K562 (cell line): ENCODE measurements around the gene GTSE1. TPM values are rescaled to one million over a fixed set of nuclear protein-coding genes. Genes with fewer than 3 reads are reported as not detected.

Experiments
- ATAC-seq: fragments of 200-7000 bp; cut with Tn5 transposase; 3 replicates; pipeline ENCODE4 v1.9.1; 2020; ENCODE audit warnings: moderate library complexity
- BruUV-seq: library from RNA; stranded (reverse); fragments of 400-500 nt; replicated peaks from 2 replicates; lab custom pipeline; 2021; lab: Mats Ljungman, UMichigan
- CTCF ChIA-PET: fragments of 300-600 bp; formaldehyde crosslinking; extraction: SDS; loops from one replicate; lab custom pipeline; 2021; ENCODE audit warnings: low intra/inter-chr PET ratio; lab: Yijun Ruan, JAX
- POLR2A ChIA-PET: fragments of 300-600, 350-650 bp; sonication (Branson Sonifier 250); formaldehyde crosslinking; extraction: SDS; loops from one replicate; lab custom pipeline; 2021; ENCODE audit warnings: antibody characterized with exemption, inconsistent platforms; lab: Yijun Ruan, JAX
- DNase-seq, 4 experiments: peaks; one replicate each; pipeline versions ENCODE4 v3.0.0 to v3.0.0-alpha.2; 2011 to 2018; ENCODE audit warnings: low spot score in 3 of 4, mixed read lengths in 3 of 4; ENCODE audit errors: extremely low read depth in 1 of 4
- FAIRE-seq: peaks from 2 replicates; lab custom pipeline; 2011; peaks lifted over from hg19 to GRCh38; lab: Jason Lieb, UNC
- H2AFZ ChIP-seq: 2 replicates; pipeline ENCODE4 v1.6.0; 2011; ENCODE audit warnings: low read depth, low read length, control low read depth, inconsistent platforms
- H3K27ac ChIP-seq: fragments of 200-600 bp; 3 replicates; pipeline ENCODE4 v1.8.0; 2011; ENCODE audit warnings: low read depth, mild to moderate bottlenecking, control low read depth, inconsistent platforms, low read length, moderate library complexity, mixed read lengths; ENCODE audit errors: extremely low read depth
- H3K27me3 ChIP-seq, 2 experiments: fragments of 300-600 bp in 1 of 2; 2 replicates in 1 of 2; 3 replicates in 1 of 2; pipeline versions ENCODE4 v1.6.0 to v1.8.0; 2011; ENCODE audit warnings: inconsistent platforms in 2 of 2, low read length in 2 of 2, mild to moderate bottlenecking in 1 of 2, mixed read lengths in 1 of 2, moderate library complexity in 1 of 2; ENCODE audit not compliant: control insufficient read depth in 2 of 2, insufficient read depth in 2 of 2
- H3K36me3 ChIP-seq: fragments of 300-600 bp; 3 replicates; pipeline ENCODE4 v1.8.0; 2011; ENCODE audit warnings: mild to moderate bottlenecking, low read length, inconsistent platforms; ENCODE audit not compliant: control insufficient read depth, insufficient read depth
- H3K4me1 ChIP-seq, 2 experiments: fragments of 200-600 bp in 1 of 2; replicated peaks in 1 of 2; 2 replicates in 1 of 2; 3 replicates in 1 of 2; pipeline versions ENCODE4 v1.5.1 to v1.8.0; 2011; ENCODE audit warnings: inconsistent platforms in 2 of 2, low read length in 2 of 2, mild to moderate bottlenecking in 1 of 2, mixed read lengths in 1 of 2, moderate library complexity in 1 of 2; ENCODE audit not compliant: control insufficient read depth in 2 of 2, insufficient read depth in 2 of 2
- H3K4me2 ChIP-seq: 2 replicates; pipeline ENCODE4 v1.6.1; 2011; ENCODE audit warnings: low read length, control low read depth, inconsistent platforms, mixed read lengths; ENCODE audit not compliant: insufficient read depth
- H3K4me3 ChIP-seq: fragments of 200-600 bp; sonication (generic), shearing (Covaris generic); 2 replicates; pipeline ENCODE4 v1.5.1; 2016; ENCODE audit warnings: control low read depth, inconsistent platforms
- H3K79me2 ChIP-seq: fragments of 200-600 bp; 3 replicates; pipeline ENCODE4 v1.8.0; 2011; ENCODE audit warnings: low read length, inconsistent platforms; ENCODE audit not compliant: control insufficient read depth, insufficient read depth
- H3K9ac ChIP-seq, 2 experiments: 2 replicates each; pipeline versions ENCODE4 v1.6.0 to v1.6.1; 2011; ENCODE audit warnings: low read depth in 2 of 2, low read length in 2 of 2, control low read depth in 1 of 2, inconsistent platforms in 1 of 2, mild to moderate bottlenecking in 1 of 2, mixed read lengths in 1 of 2; ENCODE audit not compliant: insufficient read depth in 1 of 2
- H3K9me1 ChIP-seq: one replicate; pipeline ENCODE4 v1.6.0; 2011; ENCODE audit warnings: inconsistent platforms, mild to moderate bottlenecking, low read length, moderate library complexity; ENCODE audit not compliant: control insufficient read depth, insufficient read depth
- H3K9me3 ChIP-seq: replicated peaks from 2 replicates; pipeline ENCODE4 v1.5.1; 2011; ENCODE audit warnings: low read depth, low read length, inconsistent platforms; ENCODE audit not compliant: control insufficient read depth, insufficient read depth
- H4K20me1 ChIP-seq: replicated peaks from 2 replicates; pipeline ENCODE4 v1.6.1; 2011; ENCODE audit warnings: low read length, inconsistent platforms, mixed read lengths; ENCODE audit not compliant: control insufficient read depth, insufficient read depth
- ESRRA ChIP-seq: fragments of 450-650 bp; IDR thresholded peaks from 2 replicates; pipeline ENCODE4 v1.6.1; 2014; ENCODE audit warnings: low read depth, mild to moderate bottlenecking, moderate library complexity, borderline replicate concordance
- GATAD2B ChIP-seq: fragments of 450-650 bp; IDR thresholded peaks from 2 replicates; pipeline ENCODE4 v1.6.1; 2017; ENCODE audit warnings: mild to moderate bottlenecking, borderline replicate concordance
- KLF1 ChIP-seq: fragments of 450-650 bp; IDR thresholded peaks from 2 replicates; pipeline ENCODE4 v1.6.1; 2016; ENCODE audit warnings: missing genetic modification characterization, missing compliant biosample characterization
- NFYB ChIP-seq: IDR thresholded peaks from 2 replicates; pipeline ENCODE4 v1.6.1; 2011; ENCODE audit warnings: mild to moderate bottlenecking, moderate library complexity; ENCODE audit not compliant: insufficient read length; ENCODE audit errors: extremely low read depth
- NR2C1 ChIP-seq, 2 experiments: fragments of 450-650 bp; IDR thresholded peaks; 2 replicates each; pipeline ENCODE4 v1.6.1; 2017; ENCODE audit warnings: mild to moderate bottlenecking in 2 of 2, antibody characterized with exemption in 1 of 2, inconsistent platforms in 1 of 2, missing compliant biosample characterization in 1 of 2, missing genetic modification characterization in 1 of 2
- PTBP1 ChIP-seq: fragments of 200-400 bp; formaldehyde crosslinking; IDR thresholded peaks from 2 replicates; pipeline ENCODE4 v1.6.1; 2017; ENCODE audit warnings: low read depth, low read length
- RNF2 ChIP-seq: sonication (generic); IDR thresholded peaks from 2 replicates; pipeline ENCODE4 v1.6.1; 2016
- RNF219 ChIP-seq: fragments of 250-450 bp; sonication (Bioruptor Pico); IDR thresholded peaks from 2 replicates; pipeline ENCODE4 v1.5.0; 2022; ENCODE audit warnings: mild to moderate bottlenecking
- SMAD4 ChIP-seq: fragments of 250-450 bp; sonication (Bioruptor Pico); conservative IDR thresholded peaks from 2 replicates; pipeline ENCODE4 v1.8.0; 2021; ENCODE audit warnings: inconsistent platforms, mild to moderate bottlenecking, moderate library complexity
- TCF3 ChIP-seq: sonication (generic); formaldehyde crosslinking; IDR thresholded peaks from 2 replicates; pipeline ENCODE4 v1.4.0; 2020; ENCODE audit warnings: mild to moderate bottlenecking, missing genetic modification reagents
- TSHZ1 ChIP-seq: fragments of 250-450 bp; sonication (Bioruptor Pico); IDR thresholded peaks from 2 replicates; pipeline ENCODE4 v1.4.0; 2020; ENCODE audit warnings: mild to moderate bottlenecking, moderate library complexity
- ZNF449 ChIP-seq: fragments of 250-450 bp; sonication (Bioruptor Pico); IDR thresholded peaks from 2 replicates; pipeline ENCODE4 v1.8.0; 2022; ENCODE audit warnings: moderate library complexity, mild to moderate bottlenecking, inconsistent platforms
- ZNF551 ChIP-seq: fragments of 250-450 bp; sonication (Bioruptor Pico); IDR thresholded peaks from 2 replicates; pipeline ENCODE4 v1.5.0; 2021; ENCODE audit warnings: mild to moderate bottlenecking, moderate library complexity
- ZNF586 ChIP-seq: fragments of 450-650 bp; formaldehyde crosslinking; conservative IDR thresholded peaks from 2 replicates; pipeline ENCODE4 v1.4.0; 2020; ENCODE audit warnings: mild to moderate bottlenecking, moderate library complexity
- WGBS: fragments of 100-300 bp; shearing (Covaris generic); methylation state at CpG from one replicate; pipeline ENCODE4 v1.1.6; 2016; ENCODE audit warnings: low coverage, mixed read lengths; ENCODE audit not compliant: insufficient coverage; ENCODE audit errors: missing lambda C conversion rate; 5-methylcytosine and 5-hydroxymethylcytosine counted together
- in situ Hi-C: fragments of 300-500 bp; cut with MboI; formaldehyde crosslinking; loops from 4 replicates; pipeline ENCODE4 v1.15.0; 2018; ENCODE audit warnings: inconsistent platforms, mixed read lengths
- intact Hi-C: fragments of 100-400 bp; cut with micrococcal nuclease; formaldehyde crosslinking; loops from 2 replicates; pipeline ENCODE4 v1.14.2; 2022
- polyA plus RNA-seq, 8 experiments: library from polyadenylated mRNA; depleted of rRNA in 4 of 8; stranded (reverse) in 5 of 8; unstranded in 3 of 8; fragments of >200 nt; fragmentation: Nextera tagmentation in 2 of 8; fragmentation: Illumina TruSeq in 1 of 8; extraction: Ambion mirVana in 2 of 8; extraction: Trizol in 1 of 8; gene quantifications; 2 replicates each; pipeline versions ENCODE4 v1.2.1 to v1.2.3, GENCODE V29; 2011 to 2014; ENCODE audit warnings: inconsistent platforms in 1 of 8, missing spikeins in 1 of 8
- total RNA-seq, 7 experiments: library from RNA; depleted of rRNA in 6 of 7; stranded (reverse); fragments of >200 nt in 6 of 7; fragmentation: Illumina TruSeq in 2 of 7; extraction: Trizol in 2 of 7; gene quantifications; 2 replicates each; pipeline versions ENCODE4 v1.2.1 to v1.2.3, GENCODE V29; 2011 to 2021; ENCODE audit warnings: low replicate concordance in 1 of 7

Gene GTSE1
- total and polyA plus RNA-seq, 9 of the 15 experiments (the other 6 are each of a cell fraction or from before 2014, with no cell fraction given), result 2.5 to 22.5 (median 12.9) TPM

GRCh38 chr22:46269564-46269963 is 27.1 kb upstream of the GTSE1 start:
- Histone ChIP-seq H2AFZ (no peak overlapping the region), H3K27ac (no peak overlapping the region), H3K27me3 (no peaks in the 10 kb centered on the region), H3K4me1 (peaks cover 0 to 24% of the 10 kb centered on the region in 2 experiments; a peak in 4 of 5 replicates), H3K4me2 (peak overlapping the region; percentile 84), H4K20me1 (no peaks in the 10 kb centered on the region), H3K9me3 (no peaks in the 10 kb centered on the region; the same call in 1 of the 2 replicates), H3K4me3 (no peak overlapping the region), H3K36me3 (peaks cover 28% of the 10 kb centered on the region; the same call in 2 of the 3 replicates), H3K79me2 (peaks cover 17% of the 10 kb centered on the region), H3K9ac (peak overlapping the region in 1 of 2 experiments; percentile 35; a peak in 1 of 4 replicates), H3K9me1 (peaks cover 2% of the 10 kb centered on the region)
- BruUV-seq, result no TSS peak
- intact Hi-C loops (no loop called here), in situ Hi-C loops (no loop called here)
- CTCF ChIA-PET, result no interaction called here
- ATAC-seq (no peak), FAIRE-seq (no peak), DNase-seq (no peak)
- 91% methylated on average over 7 of the region's 11 CpGs for WGBS
- TF ChIP-seq RNF2 (no peak), NFYB (no peak), GATAD2B (no peak), TSHZ1 (no peak), PTBP1 (no peak), NR2C1 (IDR thresholded peaks at IDR 0.05) (no peak), NR2C1 (tag; IDR thresholded peaks at IDR 0.05) (no peak), ZNF551 (no peak), ZNF449 (CRISPR knock-in tag) (no peak), RNF219 (no peak), KLF1 (tag) (no peak), ZNF586 (CRISPR knock-in tag) (no peak), SMAD4 (no peak), TCF3 (CRISPR knock-in tag) (no peak), ESRRA (no peak)
- POLR2A ChIA-PET, result interaction anchor here (0.6 to 3.6 kb wide), 7 partner anchors 10 to 312 kb away, joined by 3 to 28 read pairs (median 3); no protein-coding TSS in a partner anchor
